ENCODE data around the gene PMM1. TPM values are rescaled to one million over a fixed set of nuclear protein-coding genes. Genes with fewer than 3 reads are reported as not detected.
A peak's percentile ranks its signal among the peaks of the same experiment; 100 is the strongest.
"Not testable (repeated sequence)": the region's sequence is repeated elsewhere in the genome, so short reads cannot be mapped to it uniquely, and the experiment has no call there.

PMM1 gene
- total and polyA plus RNA-seq, 9 donors = 19.9 to 76.6 (median 55.7) TPM

GRCh38 chr22:41636467-41636866 lies 46.8 kb upstream of the PMM1 start:
- Histone ChIP-seq H3K4me3 (no peak overlapping the region), H3K9me3 (no peaks in the 10 kb centered on the region), H3K4me1 (ENCODE audit: insufficient read depth) (no peaks in the 10 kb centered on the region), H3K27ac (no peak overlapping the region), H3K36me3 (no peaks in the 10 kb centered on the region), H3K27me3 (no peaks in the 10 kb centered on the region)
- DNase-seq = no peak
- intact Hi-C loops (cut with DNase I) = no loop called here
- TF ChIP-seq CTCF (IDR thresholded peaks at IDR 0.05) (no peak), EP300 (IDR thresholded peaks at IDR 0.05) (no peak), POLR2A (IDR thresholded peaks at IDR 0.05) (no peak)
- WGBS, 3 donors = 56 to 63% (median 59%) methylated on average over 7 of the region's 7 CpGs

GRCh38 chr22:41634610-41635009 lies 45.0 kb upstream of the PMM1 start:
- H3K27me3 ChIP-seq; H3K4me1 ChIP-seq (ENCODE audit: insufficient read depth); H3K27ac ChIP-seq; DNase-seq; H3K9me3 ChIP-seq; H3K36me3 ChIP-seq; intact Hi-C loops (cut with DNase I); H3K4me3 ChIP-seq: not testable (repeated sequence)
- 92 to 94% (median 94%) methylated on average over 8 of the region's 8 CpGs for WGBS, 3 donors

- intact Hi-C loops (cut with DNase I); H3K4me3 ChIP-seq: not testable (repeated sequence)
- WGBS, 3 donors = 97 to 99% (median 99%) methylated on average over 7 to 13 of the region's 23 CpGs
Observed at GRCh38 chr22:41631615-41632014, 42.0 kb upstream of the PMM1 start.

GRCh38 chr22:41631115-41631514 lies 41.5 kb upstream of the PMM1 start:
- H3K27me3 ChIP-seq; H3K9me3 ChIP-seq; H3K4me1 ChIP-seq (ENCODE audit: insufficient read depth); DNase-seq; H3K4me3 ChIP-seq; H3K36me3 ChIP-seq; H3K27ac ChIP-seq; intact Hi-C loops (cut with DNase I): not testable (repeated sequence)
- WGBS, 3 donors = 95% methylated on average over 24 of the region's 28 CpGs; no CpG with 5 or more reads in 1 of the 3 donors

More at GRCh38 chr22:41631615-41632014, 42.0 kb upstream of the PMM1 start:
- not testable (repeated sequence) for H3K27me3 ChIP-seq; H3K27ac ChIP-seq; H3K9me3 ChIP-seq; H3K4me1 ChIP-seq (ENCODE audit: insufficient read depth); DNase-seq; H3K36me3 ChIP-seq

DNA sequence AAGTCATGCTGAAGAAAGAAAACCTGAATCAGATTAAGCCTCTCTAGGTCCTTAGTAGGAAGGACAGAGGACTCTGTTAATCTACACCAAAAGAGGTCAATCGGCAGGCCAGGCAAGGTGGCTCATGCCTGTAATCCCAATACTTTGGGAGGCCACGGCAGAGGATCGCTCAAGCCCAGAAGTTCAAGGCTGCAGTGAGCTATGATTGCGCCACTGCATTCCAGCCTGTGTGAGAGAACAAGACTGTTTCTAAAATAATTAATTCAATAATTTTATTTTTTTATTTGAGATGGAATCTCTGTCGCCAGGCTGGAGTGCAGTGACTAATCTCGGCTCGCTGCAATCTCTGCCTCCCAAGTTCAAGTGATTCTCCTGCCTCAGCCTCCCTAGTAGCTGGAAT lies 35.9 kb upstream of the PMM1 start:
- H3K4me3 ChIP-seq = no peak overlapping the region
- H3K36me3 ChIP-seq = no peaks in the 10 kb centered on the region
- H3K27me3 ChIP-seq = no peaks in the 10 kb centered on the region
- H3K4me1 ChIP-seq (ENCODE audit: insufficient read depth) = peaks cover 2% of the 10 kb centered on the region
- DNase-seq = no peak
- 91 to 94% (median 91%) methylated on average over 7 of the region's 7 CpGs for WGBS, 3 donors
- no peaks in the 10 kb centered on the region for H3K9me3 ChIP-seq
- intact Hi-C loops (cut with DNase I) = no loop called here
- H3K27ac ChIP-seq = no peak overlapping the region
- TF ChIP-seq POLR2A (IDR thresholded peaks at IDR 0.05) (no peak), CTCF (IDR thresholded peaks at IDR 0.05) (no peak), EP300 (IDR thresholded peaks at IDR 0.05) (no peak)

GRCh38 chr22:41621911-41622179 lies 32.2 kb upstream of the PMM1 start:
- intact Hi-C loops (cut with DNase I) = no loop called here
- peak overlapping the region; percentile 91 to 94 for H3K27ac ChIP-seq
- no peaks in the 10 kb centered on the region for H3K9me3 ChIP-seq

More at GRCh38 chr22:41621911-41622179, 32.2 kb upstream of the PMM1 start:
- no peak for TF ChIP-seq CTCF (IDR thresholded peaks at IDR 0.05)
- no peak for TF ChIP-seq POLR2A (IDR thresholded peaks at IDR 0.05)
- no peak for TF ChIP-seq EP300 (IDR thresholded peaks at IDR 0.05)
- WGBS, 3 donors = 2 to 4% (median 3%) methylated on average over 8 of the region's 8 CpGs
- DNase-seq = no peak
- no peaks in the 10 kb centered on the region for H3K27me3 ChIP-seq
- H3K4me1 ChIP-seq (ENCODE audit: insufficient read depth) = peaks cover 4% of the 10 kb centered on the region
- no peaks in the 10 kb centered on the region for H3K36me3 ChIP-seq
- peak overlapping the region; percentile 90 for H3K4me3 ChIP-seq
